A549 treated with GW870086 at 1 μM for 4 hours (cell line): ENCODE measurements around the gene PCF11. TPM values are rescaled to one million over a fixed set of nuclear protein-coding genes. Genes with fewer than 3 reads are reported as not detected.

Source experiments
- total RNA-seq: library from RNA; stranded (reverse); fragments of 200-300 nt; extraction: Qiagen RNA extraction; gene quantifications from 5 replicates; pipeline ENCODE4 v1.2.3, GENCODE V29; 2022; ENCODE audit warnings: low read depth

Gene PCF11
- total RNA-seq, result 21.9 to 26.6 TPM (median 25.1 TPM) in 5 replicates

GRCh38 chr11:83156996-83157593, at the start of gene PCF11:
PCF11 (plus strand) TSS chr11:83157131; CDS start chr11:83157440, 309 bp downstream.

DNA sequence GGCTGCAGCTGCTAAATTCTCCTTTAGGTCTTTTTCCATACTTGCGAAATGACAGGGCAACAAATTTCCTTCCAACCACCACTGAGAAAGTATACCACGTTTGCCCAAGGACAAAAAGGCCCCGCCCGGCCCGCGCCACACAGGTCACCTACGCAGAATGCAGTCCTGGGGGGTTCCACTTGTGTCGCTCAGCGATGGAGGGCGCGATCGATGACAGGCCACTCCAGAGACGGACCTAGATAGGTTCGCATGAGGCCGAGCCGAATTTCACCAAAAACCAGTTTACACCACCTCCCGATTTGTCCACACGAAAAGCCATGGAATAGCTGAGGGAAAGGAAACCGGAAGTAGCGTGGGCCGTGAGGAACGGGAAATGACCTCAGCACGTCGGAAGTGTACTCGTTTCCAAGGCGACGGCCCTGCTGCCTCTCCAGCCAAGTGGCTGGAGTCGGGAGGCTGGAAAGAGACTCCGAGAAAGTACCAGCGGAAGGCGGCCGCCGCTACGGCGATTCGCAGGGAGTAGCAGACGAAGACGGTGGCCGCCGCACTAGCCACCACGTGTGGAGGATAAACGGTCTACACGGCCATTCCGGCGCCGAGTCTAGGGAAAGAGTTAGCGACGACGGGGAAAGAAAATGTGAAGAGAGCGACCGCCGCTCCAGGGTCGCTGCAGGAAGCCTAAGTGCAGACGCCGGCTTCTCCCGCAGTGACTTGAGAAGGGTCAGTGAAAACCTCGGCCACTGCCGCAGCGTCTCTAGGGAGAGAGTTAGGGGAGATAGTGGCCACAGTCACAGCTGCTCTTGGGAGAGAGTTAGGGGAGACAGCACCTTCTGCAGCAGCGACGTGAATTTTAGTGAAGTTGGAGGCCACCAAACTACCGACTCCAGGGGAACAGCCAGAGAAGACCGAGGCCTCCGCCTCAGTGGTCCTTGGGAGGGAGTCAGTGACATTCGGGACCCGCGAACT, 36.7 kb downstream of the PCF11 start, which contains the start of gene ANKRD42:
TSS of gene ANKRD42 (plus strand) at position 398 of the 966 bp plus-strand sequence. CDS start 959 bp downstream, outside the sequence.

Other genes starting within 250 kb of the PCF11 start
- 5.1 to 7.3 TPM (median 5.7 TPM) in 5 replicates for gene RAB30, start 85.2 kb upstream of the PCF11 start, total RNA-seq
- 6.7 to 9.9 TPM (median 8.6 TPM) in 5 replicates for gene ANKRD42, start 36.6 kb downstream of the PCF11 start, total RNA-seq
- gene CCDC90B, start 129.2 kb downstream of the PCF11 start, total RNA-seq, result 53.1 to 73.3 TPM (median 59.0 TPM) in 5 replicates